ENCODE data around the gene DPP10.
"Not testable (repeated sequence)": the region's sequence is repeated elsewhere in the genome, so short reads cannot be mapped to it uniquely, and the experiment has no call there.

The DPP10 gene

GRCh38 chr2:114724454-114724853, 282.0 kb downstream of the DPP10 start:
- TF ChIP-seq CTCF (IDR thresholded peaks at IDR 0.05; ENCODE audit: control insufficient read depth, extremely low read depth, insufficient read depth) = no peak
- no peak for DNase-seq (ENCODE audit: low read depth)
- H3K4me3 ChIP-seq (ENCODE audit: low read depth, low read length) = no peak overlapping the region

- no peak overlapping the region for H3K4me3 ChIP-seq (ENCODE audit: low read depth, low read length)
- DNase-seq (ENCODE audit: low read depth) = no peak
- no peak for TF ChIP-seq CTCF (IDR thresholded peaks at IDR 0.05; ENCODE audit: control insufficient read depth, extremely low read depth, insufficient read depth)
These were observed 284.6 kb downstream of the DPP10 start for GRCh38 chr2:114727012-114727411.

GRCh38 chr2:114728372-114728771, 285.9 kb downstream of the DPP10 start:
- no peak overlapping the region for H3K4me3 ChIP-seq (ENCODE audit: low read depth, low read length)
- no peak for TF ChIP-seq CTCF (IDR thresholded peaks at IDR 0.05; ENCODE audit: control insufficient read depth, extremely low read depth, insufficient read depth)
- DNase-seq (ENCODE audit: low read depth) = no peak

GRCh38 chr2:114729026-114729425, 286.6 kb downstream of the DPP10 start:
- peak; percentile 10 for DNase-seq (ENCODE audit: low read depth)
- H3K4me3 ChIP-seq (ENCODE audit: low read depth, low read length) = no peak overlapping the region
- peak; percentile 46 for TF ChIP-seq CTCF (IDR thresholded peaks at IDR 0.05; ENCODE audit: control insufficient read depth, extremely low read depth, insufficient read depth)

- no peak for DNase-seq (ENCODE audit: low read depth)
- no peak overlapping the region for H3K4me3 ChIP-seq (ENCODE audit: low read depth, low read length)
- no peak for TF ChIP-seq CTCF (IDR thresholded peaks at IDR 0.05; ENCODE audit: control insufficient read depth, extremely low read depth, insufficient read depth)
These were observed 292.7 kb downstream of the DPP10 start for GRCh38 chr2:114735126-114735525.

GRCh38 chr2:114742245-114742644, 299.8 kb downstream of the DPP10 start:
- no peak for TF ChIP-seq CTCF (IDR thresholded peaks at IDR 0.05; ENCODE audit: control insufficient read depth, extremely low read depth, insufficient read depth)
- no peak for DNase-seq (ENCODE audit: low read depth)

GRCh38 chr2:114745700-114746099, 303.3 kb downstream of the DPP10 start:
- no peak for DNase-seq (ENCODE audit: low read depth)
- no peak overlapping the region for H3K4me3 ChIP-seq (ENCODE audit: low read depth, low read length)
- TF ChIP-seq CTCF (IDR thresholded peaks at IDR 0.05; ENCODE audit: control insufficient read depth, extremely low read depth, insufficient read depth) = no peak

More at GRCh38 chr2:114742245-114742644, 299.8 kb downstream of the DPP10 start:
- no peak overlapping the region for H3K4me3 ChIP-seq (ENCODE audit: low read depth, low read length)

- DNase-seq (ENCODE audit: low read depth); H3K4me3 ChIP-seq (ENCODE audit: low read depth, low read length): not testable (repeated sequence)
These were observed 305.7 kb downstream of the DPP10 start for GRCh38 chr2:114748175-114748574.
